Measurements from ENCODE around the gene ABR.

Gene ABR

GRCh38 chr17:1179818-1180742, at the start of gene ABR:
Gene ABR, minus strand, starts transcription at chr17:1179981. Its CDS starts 254 bp downstream, at chr17:1179727.
- peak; percentile 57 for DNase-seq

GRCh38 chr17:1229349-1229899, 49.6 kb upstream of the ABR start:
- DNase-seq, result peak; percentile 55

- DNase-seq, result no peak
Measured at GRCh38 chr17:1228781-1229348, 49.1 kb upstream of the ABR start.

- peak; percentile 38 for DNase-seq
Measured at GRCh38 chr17:1227917-1228780, 48.4 kb upstream of the ABR start.

GRCh38 chr17:1227365-1227764, 47.6 kb upstream of the ABR start:
- DNase-seq, result no peak

GRCh38 chr17:1226308-1226707, 46.5 kb upstream of the ABR start:
- DNase-seq, result no peak

GRCh38 chr17:1224330-1224729, 44.5 kb upstream of the ABR start:
- DNase-seq, result no peak

GRCh38 chr17:1223662-1224061, 43.9 kb upstream of the ABR start:
- DNase-seq, result no peak

GRCh38 chr17:1222321-1222720, 42.5 kb upstream of the ABR start:
- DNase-seq, result no peak

GRCh38 chr17:1221209-1221608, 41.4 kb upstream of the ABR start:
- no peak for DNase-seq

GRCh38 chr17:1220346-1220745, 40.6 kb upstream of the ABR start:
- no peak for DNase-seq

- no peak for DNase-seq
Measured at GRCh38 chr17:1217089-1217385, 37.3 kb upstream of the ABR start.

GRCh38 chr17:1216217-1217088, 36.7 kb upstream of the ABR start:
- DNase-seq, result no peak

- DNase-seq, result no peak
Measured at GRCh38 chr17:1212946-1213345, 33.2 kb upstream of the ABR start.

- no peak for DNase-seq
Measured at GRCh38 chr17:1211287-1211686, 31.5 kb upstream of the ABR start.

GRCh38 chr17:1208966-1209365, 29.2 kb upstream of the ABR start:
- no peak for DNase-seq

GRCh38 chr17:1206026-1206777, 26.4 kb upstream of the ABR start:
- no peak for DNase-seq

- no peak for DNase-seq
Measured at GRCh38 chr17:1203967-1204291, 24.1 kb upstream of the ABR start.

GRCh38 chr17:1203111-1203966, 23.6 kb upstream of the ABR start:
- peak; percentile 46 for DNase-seq

GRCh38 chr17:1202291-1202690, 22.5 kb upstream of the ABR start:
- DNase-seq, result no peak
